ENCODE measurements around the gene CDH4. TPM values are rescaled to one million over a fixed set of nuclear protein-coding genes. Genes with fewer than 3 reads are reported as not detected.

The CDH4 gene
- total RNA-seq, 1 experiment from 2014 or later: 5.3 TPM

DNA sequence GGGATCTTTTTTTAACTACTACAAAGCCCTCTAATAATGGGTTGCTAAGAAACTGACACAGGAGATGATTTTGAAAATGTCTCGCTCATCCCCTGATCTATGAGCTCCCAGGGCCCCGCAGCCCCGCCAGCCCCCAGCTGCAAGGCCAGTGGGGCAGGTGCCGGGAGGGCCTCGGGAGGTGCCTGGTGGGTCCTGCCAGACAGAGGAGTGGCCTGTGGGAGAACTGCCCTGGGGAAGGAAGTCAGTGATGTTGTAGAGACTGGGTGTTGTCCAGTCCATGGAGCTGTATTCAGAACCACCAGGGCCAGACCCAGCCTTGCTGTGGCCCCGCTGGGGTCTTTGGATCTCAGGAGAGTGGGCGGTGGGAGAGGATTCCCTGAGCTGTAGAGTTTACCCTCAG is 554.9 kb downstream of the CDH4 start (continued):
- TF ChIP-seq, protein P1, sequence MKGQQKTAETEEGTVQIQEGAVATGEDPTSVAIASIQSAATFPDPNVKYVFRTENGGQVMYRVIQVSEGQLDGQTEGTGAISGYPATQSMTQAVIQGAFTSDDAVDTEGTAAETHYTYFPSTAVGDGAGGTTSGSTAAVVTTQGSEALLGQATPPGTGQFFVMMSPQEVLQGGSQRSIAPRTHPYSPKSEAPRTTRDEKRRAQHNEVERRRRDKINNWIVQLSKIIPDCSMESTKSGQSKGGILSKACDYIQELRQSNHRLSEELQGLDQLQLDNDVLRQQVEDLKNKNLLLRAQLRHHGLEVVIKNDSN (CRISPR knock-in tag; IDR thresholded peaks at IDR 0.05): no peak
- TF ChIP-seq, protein P2, sequence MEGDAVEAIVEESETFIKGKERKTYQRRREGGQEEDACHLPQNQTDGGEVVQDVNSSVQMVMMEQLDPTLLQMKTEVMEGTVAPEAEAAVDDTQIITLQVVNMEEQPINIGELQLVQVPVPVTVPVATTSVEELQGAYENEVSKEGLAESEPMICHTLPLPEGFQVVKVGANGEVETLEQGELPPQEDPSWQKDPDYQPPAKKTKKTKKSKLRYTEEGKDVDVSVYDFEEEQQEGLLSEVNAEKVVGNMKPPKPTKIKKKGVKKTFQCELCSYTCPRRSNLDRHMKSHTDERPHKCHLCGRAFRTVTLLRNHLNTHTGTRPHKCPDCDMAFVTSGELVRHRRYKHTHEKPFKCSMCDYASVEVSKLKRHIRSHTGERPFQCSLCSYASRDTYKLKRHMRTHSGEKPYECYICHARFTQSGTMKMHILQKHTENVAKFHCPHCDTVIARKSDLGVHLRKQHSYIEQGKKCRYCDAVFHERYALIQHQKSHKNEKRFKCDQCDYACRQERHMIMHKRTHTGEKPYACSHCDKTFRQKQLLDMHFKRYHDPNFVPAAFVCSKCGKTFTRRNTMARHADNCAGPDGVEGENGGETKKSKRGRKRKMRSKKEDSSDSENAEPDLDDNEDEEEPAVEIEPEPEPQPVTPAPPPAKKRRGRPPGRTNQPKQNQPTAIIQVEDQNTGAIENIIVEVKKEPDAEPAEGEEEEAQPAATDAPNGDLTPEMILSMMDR (IDR thresholded peaks at IDR 0.05): no peak
- TF ChIP-seq ZNF396 (CRISPR knock-in tag; IDR thresholded peaks at IDR 0.05; ENCODE audit: borderline replicate concordance): no peak
- TF ChIP-seq TEAD1 (CRISPR knock-in tag; IDR thresholded peaks at IDR 0.05): no peak
- TF ChIP-seq SMAD4 (CRISPR knock-in tag; IDR thresholded peaks at IDR 0.05): no peak

DNA sequence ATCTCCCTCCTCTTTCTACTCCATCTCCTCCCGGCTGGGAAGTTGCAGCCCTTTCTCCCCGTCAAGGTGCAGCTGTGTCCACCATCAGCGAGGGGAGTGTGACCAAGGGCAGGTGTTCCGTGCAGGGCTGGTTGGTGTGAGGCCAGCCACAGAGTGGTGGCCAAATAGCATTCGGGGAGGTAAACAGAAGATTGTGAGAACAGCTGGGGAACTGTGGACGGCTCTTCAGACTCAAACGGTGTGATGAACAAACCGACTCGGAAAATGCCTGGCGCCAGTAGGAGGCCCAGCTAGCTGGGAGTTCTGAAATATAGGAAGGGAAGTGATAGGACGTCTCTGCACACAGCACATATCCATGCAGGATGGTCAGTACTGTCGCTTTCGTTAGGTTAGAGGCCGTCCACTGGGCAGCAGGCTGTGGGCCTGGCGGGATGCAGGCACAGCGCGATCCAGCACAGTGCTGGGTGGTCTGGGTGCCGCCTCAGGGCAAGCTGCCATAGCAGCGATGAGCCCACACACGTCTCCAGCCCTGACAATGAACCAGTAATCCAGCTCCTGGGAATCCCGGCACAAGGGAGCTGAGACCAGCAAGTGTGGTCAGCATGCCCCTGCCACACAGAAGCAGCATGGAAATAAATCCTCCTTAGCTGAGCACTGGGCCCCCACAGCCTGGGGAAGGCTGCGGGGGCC is 555.6 kb downstream of the CDH4 start:
- ChIA-PET CTCF (no interaction called here), POLR2A (no interaction called here)
- peaks cover 20% of the 10 kb centered on the region for H3K27me3 Mint-ChIP-seq (ENCODE audit: low read depth)
- no peak overlapping the region for H3K27ac Mint-ChIP-seq
- H3K4me3 Mint-ChIP-seq: no peak overlapping the region
- ATAC-seq (no peak), DNase-seq (ENCODE audit: low spot score) (peak; percentile 4)
- no peaks in the 10 kb centered on the region for H3K36me3 Mint-ChIP-seq
- peaks cover 9% of the 10 kb centered on the region for H3K4me1 Mint-ChIP-seq
- TF ChIP-seq RORB (CRISPR knock-in tag; IDR thresholded peaks at IDR 0.05) (no peak), ZNF396 (CRISPR knock-in tag; IDR thresholded peaks at IDR 0.05; ENCODE audit: borderline replicate concordance) (no peak), OVOL2 (CRISPR knock-in tag; IDR thresholded peaks at IDR 0.05; ENCODE audit: borderline replicate concordance) (no peak), SMAD4 (CRISPR knock-in tag; IDR thresholded peaks at IDR 0.05) (no peak)
- TF ChIP-seq, protein P3, sequence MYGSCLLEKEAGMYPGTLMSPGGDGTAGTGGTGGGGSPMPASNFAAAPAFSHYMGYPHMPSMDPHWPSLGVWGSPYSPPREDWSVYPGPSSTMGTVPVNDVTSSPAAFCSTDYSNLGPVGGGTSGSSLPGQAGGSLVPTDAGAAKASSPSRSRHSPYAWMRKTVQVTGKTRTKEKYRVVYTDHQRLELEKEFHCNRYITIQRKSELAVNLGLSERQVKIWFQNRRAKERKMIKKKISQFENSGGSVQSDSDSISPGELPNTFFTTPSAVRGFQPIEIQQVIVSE (CRISPR knock-in tag; IDR thresholded peaks at IDR 0.05; ENCODE audit: borderline replicate concordance): no peak
- TF ChIP-seq, protein P4, sequence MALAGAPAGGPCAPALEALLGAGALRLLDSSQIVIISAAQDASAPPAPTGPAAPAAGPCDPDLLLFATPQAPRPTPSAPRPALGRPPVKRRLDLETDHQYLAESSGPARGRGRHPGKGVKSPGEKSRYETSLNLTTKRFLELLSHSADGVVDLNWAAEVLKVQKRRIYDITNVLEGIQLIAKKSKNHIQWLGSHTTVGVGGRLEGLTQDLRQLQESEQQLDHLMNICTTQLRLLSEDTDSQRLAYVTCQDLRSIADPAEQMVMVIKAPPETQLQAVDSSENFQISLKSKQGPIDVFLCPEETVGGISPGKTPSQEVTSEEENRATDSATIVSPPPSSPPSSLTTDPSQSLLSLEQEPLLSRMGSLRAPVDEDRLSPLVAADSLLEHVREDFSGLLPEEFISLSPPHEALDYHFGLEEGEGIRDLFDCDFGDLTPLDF (CRISPR knock-in tag; IDR thresholded peaks at IDR 0.05): no peak
- TF ChIP-seq, protein P5, sequence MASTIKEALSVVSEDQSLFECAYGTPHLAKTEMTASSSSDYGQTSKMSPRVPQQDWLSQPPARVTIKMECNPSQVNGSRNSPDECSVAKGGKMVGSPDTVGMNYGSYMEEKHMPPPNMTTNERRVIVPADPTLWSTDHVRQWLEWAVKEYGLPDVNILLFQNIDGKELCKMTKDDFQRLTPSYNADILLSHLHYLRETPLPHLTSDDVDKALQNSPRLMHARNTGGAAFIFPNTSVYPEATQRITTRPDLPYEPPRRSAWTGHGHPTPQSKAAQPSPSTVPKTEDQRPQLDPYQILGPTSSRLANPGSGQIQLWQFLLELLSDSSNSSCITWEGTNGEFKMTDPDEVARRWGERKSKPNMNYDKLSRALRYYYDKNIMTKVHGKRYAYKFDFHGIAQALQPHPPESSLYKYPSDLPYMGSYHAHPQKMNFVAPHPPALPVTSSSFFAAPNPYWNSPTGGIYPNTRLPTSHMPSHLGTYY (CRISPR knock-in tag; IDR thresholded peaks at IDR 0.05): no peak
- no peaks in the 10 kb centered on the region for H3K9me3 Mint-ChIP-seq

DNA sequence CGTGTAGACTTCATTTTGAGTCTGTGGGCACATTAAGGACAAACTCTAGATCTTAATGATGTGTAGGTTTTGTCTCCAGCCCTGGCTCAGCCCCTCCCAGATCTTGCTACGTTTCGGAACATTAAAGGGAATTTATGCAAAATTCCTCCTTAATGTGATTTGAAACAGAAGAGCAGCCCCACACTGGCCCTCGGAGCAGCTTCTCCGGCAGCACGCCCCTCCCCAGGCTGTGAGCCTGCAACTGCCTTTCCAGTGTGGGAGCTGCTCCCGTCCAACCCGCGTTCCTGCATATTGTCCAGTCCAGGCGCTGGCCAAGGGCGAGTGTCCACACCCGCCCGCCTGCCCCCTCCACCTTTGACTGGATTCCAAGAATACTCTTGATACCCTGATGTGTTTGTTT is 556.4 kb downstream of the CDH4 start:
- Mint-ChIP-seq H3K36me3 (no peaks in the 10 kb centered on the region), H3K27me3 (ENCODE audit: low read depth) (peaks cover 16% of the 10 kb centered on the region), H3K4me1 (peaks cover 7% of the 10 kb centered on the region), H3K9me3 (no peaks in the 10 kb centered on the region), H3K27ac (no peak overlapping the region), H3K4me3 (no peak overlapping the region)
- POLR2A ChIA-PET: no interaction called here
- ATAC-seq (no peak), DNase-seq (ENCODE audit: low spot score) (no peak)
- CTCF ChIA-PET: no interaction called here
- TF ChIP-seq, protein P6, sequence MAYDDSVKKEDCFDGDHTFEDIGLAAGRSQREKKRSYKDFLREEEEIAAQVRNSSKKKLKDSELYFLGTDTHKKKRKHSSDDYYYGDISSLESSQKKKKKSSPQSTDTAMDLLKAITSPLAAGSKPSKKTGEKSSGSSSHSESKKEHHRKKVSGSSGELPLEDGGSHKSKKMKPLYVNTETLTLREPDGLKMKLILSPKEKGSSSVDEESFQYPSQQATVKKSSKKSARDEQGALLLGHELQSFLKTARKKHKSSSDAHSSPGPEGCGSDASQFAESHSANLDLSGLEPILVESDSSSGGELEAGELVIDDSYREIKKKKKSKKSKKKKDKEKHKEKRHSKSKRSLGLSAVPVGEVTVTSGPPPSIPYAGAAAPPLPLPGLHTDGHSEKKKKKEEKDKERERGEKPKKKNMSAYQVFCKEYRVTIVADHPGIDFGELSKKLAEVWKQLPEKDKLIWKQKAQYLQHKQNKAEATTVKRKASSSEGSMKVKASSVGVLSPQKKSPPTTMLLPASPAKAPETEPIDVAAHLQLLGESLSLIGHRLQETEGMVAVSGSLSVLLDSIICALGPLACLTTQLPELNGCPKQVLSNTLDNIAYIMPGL (CRISPR knock-in tag; IDR thresholded peaks at IDR 0.05): no peak
- TF ChIP-seq ZBTB21 (CRISPR knock-in tag; IDR thresholded peaks at IDR 0.05; ENCODE audit: borderline replicate concordance) (no peak), HMGA2 (CRISPR knock-in tag; IDR thresholded peaks at IDR 0.05) (no peak), ELF4 (CRISPR knock-in tag; IDR thresholded peaks at IDR 0.05; ENCODE audit: low read depth) (no peak), ZNF423 (CRISPR knock-in tag; IDR thresholded peaks at IDR 0.05) (no peak), NFYB (CRISPR knock-in tag; conservative IDR thresholded peaks at IDR 0.05; ENCODE audit: low read depth) (no peak)
- TF ChIP-seq, protein P7, sequence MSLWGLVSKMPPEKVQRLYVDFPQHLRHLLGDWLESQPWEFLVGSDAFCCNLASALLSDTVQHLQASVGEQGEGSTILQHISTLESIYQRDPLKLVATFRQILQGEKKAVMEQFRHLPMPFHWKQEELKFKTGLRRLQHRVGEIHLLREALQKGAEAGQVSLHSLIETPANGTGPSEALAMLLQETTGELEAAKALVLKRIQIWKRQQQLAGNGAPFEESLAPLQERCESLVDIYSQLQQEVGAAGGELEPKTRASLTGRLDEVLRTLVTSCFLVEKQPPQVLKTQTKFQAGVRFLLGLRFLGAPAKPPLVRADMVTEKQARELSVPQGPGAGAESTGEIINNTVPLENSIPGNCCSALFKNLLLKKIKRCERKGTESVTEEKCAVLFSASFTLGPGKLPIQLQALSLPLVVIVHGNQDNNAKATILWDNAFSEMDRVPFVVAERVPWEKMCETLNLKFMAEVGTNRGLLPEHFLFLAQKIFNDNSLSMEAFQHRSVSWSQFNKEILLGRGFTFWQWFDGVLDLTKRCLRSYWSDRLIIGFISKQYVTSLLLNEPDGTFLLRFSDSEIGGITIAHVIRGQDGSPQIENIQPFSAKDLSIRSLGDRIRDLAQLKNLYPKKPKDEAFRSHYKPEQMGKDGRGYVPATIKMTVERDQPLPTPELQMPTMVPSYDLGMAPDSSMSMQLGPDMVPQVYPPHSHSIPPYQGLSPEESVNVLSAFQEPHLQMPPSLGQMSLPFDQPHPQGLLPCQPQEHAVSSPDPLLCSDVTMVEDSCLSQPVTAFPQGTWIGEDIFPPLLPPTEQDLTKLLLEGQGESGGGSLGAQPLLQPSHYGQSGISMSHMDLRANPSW (CRISPR knock-in tag; conservative IDR thresholded peaks at IDR 0.05; ENCODE audit: low read depth): no peak
- TF ChIP-seq, protein P8, sequence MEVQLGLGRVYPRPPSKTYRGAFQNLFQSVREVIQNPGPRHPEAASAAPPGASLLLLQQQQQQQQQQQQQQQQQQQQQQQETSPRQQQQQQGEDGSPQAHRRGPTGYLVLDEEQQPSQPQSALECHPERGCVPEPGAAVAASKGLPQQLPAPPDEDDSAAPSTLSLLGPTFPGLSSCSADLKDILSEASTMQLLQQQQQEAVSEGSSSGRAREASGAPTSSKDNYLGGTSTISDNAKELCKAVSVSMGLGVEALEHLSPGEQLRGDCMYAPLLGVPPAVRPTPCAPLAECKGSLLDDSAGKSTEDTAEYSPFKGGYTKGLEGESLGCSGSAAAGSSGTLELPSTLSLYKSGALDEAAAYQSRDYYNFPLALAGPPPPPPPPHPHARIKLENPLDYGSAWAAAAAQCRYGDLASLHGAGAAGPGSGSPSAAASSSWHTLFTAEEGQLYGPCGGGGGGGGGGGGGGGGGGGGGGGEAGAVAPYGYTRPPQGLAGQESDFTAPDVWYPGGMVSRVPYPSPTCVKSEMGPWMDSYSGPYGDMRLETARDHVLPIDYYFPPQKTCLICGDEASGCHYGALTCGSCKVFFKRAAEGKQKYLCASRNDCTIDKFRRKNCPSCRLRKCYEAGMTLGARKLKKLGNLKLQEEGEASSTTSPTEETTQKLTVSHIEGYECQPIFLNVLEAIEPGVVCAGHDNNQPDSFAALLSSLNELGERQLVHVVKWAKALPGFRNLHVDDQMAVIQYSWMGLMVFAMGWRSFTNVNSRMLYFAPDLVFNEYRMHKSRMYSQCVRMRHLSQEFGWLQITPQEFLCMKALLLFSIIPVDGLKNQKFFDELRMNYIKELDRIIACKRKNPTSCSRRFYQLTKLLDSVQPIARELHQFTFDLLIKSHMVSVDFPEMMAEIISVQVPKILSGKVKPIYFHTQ (CRISPR knock-in tag; IDR thresholded peaks at IDR 0.05): no peak
- TF ChIP-seq, protein P9, sequence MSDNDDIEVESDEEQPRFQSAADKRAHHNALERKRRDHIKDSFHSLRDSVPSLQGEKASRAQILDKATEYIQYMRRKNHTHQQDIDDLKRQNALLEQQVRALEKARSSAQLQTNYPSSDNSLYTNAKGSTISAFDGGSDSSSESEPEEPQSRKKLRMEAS (CRISPR knock-in tag; IDR thresholded peaks at IDR 0.05): no peak
